HEK293T (cell line): ENCODE data around the gene KIAA1671.

Source experiments
- HDGF ChIP-seq: fragments of 450-650 bp; IDR thresholded peaks from 2 replicates; pipeline ENCODE4 v1.6.1; 2017; ENCODE audit warnings: antibody characterized with exemption, borderline replicate concordance
- SP1 ChIP-seq: fragments of 450-650 bp; IDR thresholded peaks from 2 replicates; pipeline ENCODE4 v1.6.1; 2017
- TARDBP ChIP-seq: fragments of 450-650 bp; IDR thresholded peaks from 2 replicates; pipeline ENCODE4 v1.6.1; 2016

DNA sequence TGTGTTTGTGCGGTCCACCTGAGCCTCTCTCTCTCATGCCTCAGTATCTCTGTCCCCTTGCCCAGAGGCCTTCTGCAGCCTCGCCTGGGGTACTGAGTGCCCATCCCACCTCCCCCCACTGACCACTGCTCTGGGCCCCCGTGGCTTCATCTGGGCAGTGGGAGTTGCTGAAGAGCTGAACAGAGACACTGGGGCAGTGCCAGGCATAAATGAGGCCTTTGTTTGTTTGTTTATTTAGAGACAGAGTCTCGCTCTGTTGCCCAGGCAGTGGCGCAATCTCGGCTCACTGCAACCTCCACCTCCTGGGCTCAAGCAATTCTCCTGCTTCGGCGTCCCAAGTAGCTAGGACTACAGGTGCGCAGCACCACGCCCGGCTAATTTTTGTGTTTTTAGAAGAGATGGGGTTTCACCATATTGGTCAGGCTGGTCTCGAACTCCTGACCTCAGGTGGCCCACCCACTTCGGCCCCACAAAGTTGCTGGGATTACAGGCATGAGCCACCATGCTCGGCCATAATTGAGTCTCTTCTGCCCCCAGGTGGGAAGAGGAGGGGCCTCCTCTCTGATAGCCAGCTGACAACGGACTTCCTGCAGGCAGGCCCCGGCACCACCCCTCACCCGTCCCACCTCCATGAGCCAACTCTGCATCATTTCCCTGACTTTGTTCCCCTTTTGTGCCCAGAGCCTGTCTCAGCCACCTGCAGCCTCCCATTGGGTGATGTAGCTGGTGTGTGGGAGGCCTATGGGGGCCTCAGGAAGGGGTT is 256.4 kb downstream of the KIAA1671 start:
- TF ChIP-seq HDGF (no peak), TARDBP (no peak), SP1 (no peak)
